Gastroesophageal sphincter (tissue), 4 donors: Measurements from ENCODE around the gene SEMA3F. TPM values are rescaled to one million over a fixed set of nuclear protein-coding genes. Genes with fewer than 3 reads are reported as not detected.

Source experiments
- ATAC-seq: fragments of 150-250 bp; one replicate; pipeline ENCODE4 v1.9.1; 2016; ENCODE audit warnings: mild to moderate bottlenecking, moderate library complexity
- H3K27ac ChIP-seq, 4 donors: fragments of 200-600 bp; sonication (generic) in 3 of 4; 1 replicate in 3 of 4; 2 replicates in 1 of 4; pipeline ENCODE4 v1.5.1; 2016 to 2019
- H3K27me3 ChIP-seq: fragments of 200-600 bp; sonication (generic); one replicate; pipeline ENCODE4 v1.5.1; 2019
- H3K36me3 ChIP-seq, 2 donors: fragments of 200-600 bp; sonication (generic); one replicate each; pipeline ENCODE4 v1.5.1; 2019; ENCODE audit warnings: control low read depth in 1 of 2
- H3K4me1 ChIP-seq, 3 donors: fragments of 200-600 bp; sonication (generic); 1 replicate in 2 of 3; 2 replicates in 1 of 3; pipeline ENCODE4 v1.5.1; 2016 to 2019; ENCODE audit warnings: control low read depth in 2 of 3
- H3K4me3 ChIP-seq, 2 donors: fragments of 200-600 bp; sonication (generic); one replicate each; pipeline ENCODE4 v1.5.1; 2019; ENCODE audit warnings: mild to moderate bottlenecking in 1 of 2, moderate library complexity in 1 of 2
- H3K9me3 ChIP-seq, 3 donors: fragments of 200-600 bp; sonication (generic); one replicate each; pipeline ENCODE4 v1.5.1; 2017 to 2019; ENCODE audit warnings: control low read depth in 2 of 3
- EP300 ChIP-seq: sonication (generic); formaldehyde crosslinking; IDR thresholded peaks from one replicate; pipeline ENCODE4 v1.6.1; 2017; ENCODE audit warnings: antibody characterized with exemption, mild to moderate bottlenecking
- POLR2A ChIP-seq, 2 donors: fragments of 450-650 bp; IDR thresholded peaks; one replicate each; pipeline ENCODE4 v1.6.1; 2017; ENCODE audit warnings: antibody characterized with exemption in 2 of 2, mild to moderate bottlenecking in 2 of 2, moderate library complexity in 1 of 2
- POLR2AphosphoS5 ChIP-seq: sonication (generic); formaldehyde crosslinking; IDR thresholded peaks from one replicate; pipeline ENCODE4 v1.6.1; 2017; ENCODE audit warnings: antibody characterized with exemption
- WGBS, 2 donors: methylation state at CpG; one replicate each; pipeline ENCODE4 v1.1.5; 2018; ENCODE audit warnings: low coverage in 1 of 2; 5-methylcytosine and 5-hydroxymethylcytosine counted together
- total RNA-seq, 4 donors: library from RNA; depleted of rRNA; stranded (reverse); fragments of >200 nt; gene quantifications; one replicate each; pipeline ENCODE4 v1.1.0, GENCODE V29; 2016
- TF ChIP-seq, protein P1 (sequence below), 4 experiments: fragments of 200-600 bp in 2 of 4; fragments of 450-650 bp in 2 of 4; sonication (generic) in 1 of 4; IDR thresholded peaks; one replicate each; pipeline ENCODE4 v1.5.1; 2017 to 2019; ENCODE audit warnings: antibody characterized with exemption in 4 of 4, mild to moderate bottlenecking in 2 of 4, moderate library complexity in 2 of 4

The SEMA3F gene
- total RNA-seq, 4 donors from 2014 or later: 6.7 to 33.5 (median 16.3) TPM

DNA sequence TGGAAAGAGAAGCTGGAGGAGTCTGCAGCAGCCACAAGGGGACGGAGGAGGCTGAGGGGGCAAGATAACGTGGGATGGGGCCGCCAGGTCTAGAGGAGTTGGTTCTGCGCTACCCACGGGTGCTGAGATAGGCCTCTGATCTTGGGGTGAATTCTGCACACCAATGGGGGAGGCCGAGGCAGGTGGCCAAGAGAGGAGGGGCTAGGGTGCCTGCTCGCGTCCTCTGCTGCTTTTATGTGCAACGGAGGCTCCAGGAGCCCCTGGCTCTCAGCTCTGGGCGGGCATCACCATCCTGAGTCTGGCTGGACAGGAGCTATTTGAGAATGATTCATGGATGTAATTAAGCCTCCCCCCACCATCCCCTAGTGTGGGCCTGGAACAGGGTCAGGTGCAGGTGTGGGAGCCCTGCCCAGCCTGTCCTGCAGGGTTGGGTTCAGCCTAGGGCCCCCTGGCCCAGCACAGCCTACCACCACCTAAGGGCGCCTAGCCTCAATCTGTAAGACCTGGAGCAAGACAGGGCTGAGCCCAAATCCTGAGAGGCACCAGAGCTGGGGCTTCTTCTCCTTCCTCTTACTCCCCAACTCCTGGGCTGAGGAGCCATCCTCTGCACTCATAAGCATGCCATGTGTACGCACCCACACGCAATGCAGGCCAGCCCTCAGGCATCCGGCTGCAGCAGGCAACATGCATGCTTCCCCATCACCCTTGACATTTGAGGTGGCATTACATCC is 32.3 kb upstream of the SEMA3F start:
- Histone ChIP-seq H3K27ac (no peak overlapping the region), H3K9me3 (no peaks in the 10 kb centered on the region), H3K4me1 (peaks cover 0 to 61% (median 26%) of the 10 kb centered on the region in 3 donors), H3K27me3 (no peaks in the 10 kb centered on the region), H3K36me3 (peaks cover 0 to 37% of the 10 kb centered on the region in 2 donors), H3K4me3 (no peak overlapping the region)
- 84 to 91% methylated on average over 5 to 7 of the region's 14 CpGs for WGBS, 2 donors
- ATAC-seq: no peak
- no peak for TF ChIP-seq POLR2AphosphoS5
- no peak for TF ChIP-seq POLR2A (IDR thresholded peaks at IDR 0.05)
- no peak for TF ChIP-seq EP300
- TF ChIP-seq, protein P1, sequence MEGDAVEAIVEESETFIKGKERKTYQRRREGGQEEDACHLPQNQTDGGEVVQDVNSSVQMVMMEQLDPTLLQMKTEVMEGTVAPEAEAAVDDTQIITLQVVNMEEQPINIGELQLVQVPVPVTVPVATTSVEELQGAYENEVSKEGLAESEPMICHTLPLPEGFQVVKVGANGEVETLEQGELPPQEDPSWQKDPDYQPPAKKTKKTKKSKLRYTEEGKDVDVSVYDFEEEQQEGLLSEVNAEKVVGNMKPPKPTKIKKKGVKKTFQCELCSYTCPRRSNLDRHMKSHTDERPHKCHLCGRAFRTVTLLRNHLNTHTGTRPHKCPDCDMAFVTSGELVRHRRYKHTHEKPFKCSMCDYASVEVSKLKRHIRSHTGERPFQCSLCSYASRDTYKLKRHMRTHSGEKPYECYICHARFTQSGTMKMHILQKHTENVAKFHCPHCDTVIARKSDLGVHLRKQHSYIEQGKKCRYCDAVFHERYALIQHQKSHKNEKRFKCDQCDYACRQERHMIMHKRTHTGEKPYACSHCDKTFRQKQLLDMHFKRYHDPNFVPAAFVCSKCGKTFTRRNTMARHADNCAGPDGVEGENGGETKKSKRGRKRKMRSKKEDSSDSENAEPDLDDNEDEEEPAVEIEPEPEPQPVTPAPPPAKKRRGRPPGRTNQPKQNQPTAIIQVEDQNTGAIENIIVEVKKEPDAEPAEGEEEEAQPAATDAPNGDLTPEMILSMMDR (IDR thresholded peaks at IDR 0.05): no peak

DNA sequence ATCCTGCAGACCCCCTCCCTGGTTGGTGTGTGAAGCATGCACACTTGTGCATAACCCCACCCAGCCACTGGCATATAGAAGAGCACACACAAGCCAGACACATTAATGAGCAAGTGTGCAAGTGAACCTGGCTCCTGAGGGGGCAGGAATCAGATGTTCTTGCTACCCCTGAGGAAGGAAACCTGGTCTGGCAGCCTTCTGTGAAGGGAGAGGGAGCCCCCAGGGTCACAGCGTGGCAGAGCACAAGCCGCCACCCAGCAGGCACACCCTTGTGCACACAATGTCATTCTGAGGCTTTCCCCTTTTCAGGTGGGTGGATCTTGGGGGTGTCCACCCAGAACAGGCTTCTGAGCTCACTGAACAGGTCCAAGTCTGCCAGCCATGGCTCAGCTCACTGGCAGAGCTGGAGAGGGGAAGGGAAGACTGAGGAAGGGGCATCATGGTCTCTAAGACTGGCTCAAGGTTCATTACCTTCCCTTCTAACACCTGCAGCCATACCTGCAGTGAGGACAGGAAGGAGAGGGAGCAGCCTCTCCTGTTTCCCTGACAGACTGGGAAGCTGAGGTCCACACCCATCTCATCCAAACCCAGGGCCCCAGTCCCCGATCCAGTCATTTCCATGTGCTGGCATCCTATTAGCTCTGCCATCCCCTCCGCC is 31.6 kb upstream of the SEMA3F start:
- H3K4me3 ChIP-seq: no peak overlapping the region
- H3K9me3 ChIP-seq: no peaks in the 10 kb centered on the region
- TF ChIP-seq, protein P1 (IDR thresholded peaks at IDR 0.05): no peak
- no peak for TF ChIP-seq EP300
- no peak for TF ChIP-seq POLR2AphosphoS5
- no peak for TF ChIP-seq POLR2A (IDR thresholded peaks at IDR 0.05)
- peaks cover 0 to 30% of the 10 kb centered on the region in 2 donors for H3K36me3 ChIP-seq
- peaks cover 0 to 62% (median 26%) of the 10 kb centered on the region in 3 donors for H3K4me1 ChIP-seq
- no peak for ATAC-seq
- no peaks in the 10 kb centered on the region for H3K27me3 ChIP-seq
- 64 to 81% methylated on average over 2 to 3 of the region's 4 CpGs for WGBS, 2 donors
- H3K27ac ChIP-seq: no peak overlapping the region

DNA sequence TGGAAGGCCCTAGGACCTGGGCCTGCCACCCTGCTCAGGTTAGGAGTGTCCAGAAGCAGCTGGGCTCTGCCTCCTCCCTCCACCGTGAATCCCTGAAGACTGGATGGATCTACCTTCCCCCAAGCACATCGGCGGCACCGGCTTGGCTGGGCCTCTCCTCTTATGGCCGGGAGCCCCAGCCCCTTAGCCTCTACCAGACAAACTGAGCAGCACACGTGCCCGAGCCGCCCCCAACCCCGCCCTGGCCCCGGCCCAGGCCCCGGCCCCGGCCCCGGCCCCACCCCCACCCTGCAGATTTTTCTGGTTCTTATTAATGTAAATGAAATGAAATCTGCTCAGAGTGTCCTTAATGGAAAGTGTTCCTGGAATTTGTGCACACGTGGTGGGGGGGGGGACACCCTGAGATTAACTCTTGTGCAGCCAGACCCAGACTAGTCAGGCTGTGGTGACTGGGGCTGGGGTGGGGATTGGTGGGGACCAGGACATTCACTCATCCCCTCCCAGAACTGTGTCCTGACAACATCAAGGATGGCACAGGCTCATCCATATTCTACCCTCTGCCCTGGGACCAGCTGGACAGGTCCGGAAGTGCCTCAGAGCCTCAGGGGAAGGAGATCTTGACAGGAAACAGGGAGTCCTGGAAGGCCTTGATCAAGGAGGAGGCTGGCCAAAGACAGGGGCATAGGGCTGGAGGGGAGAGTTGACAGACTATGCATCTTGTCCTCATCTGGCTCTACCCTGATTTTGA is 30.9 kb upstream of the SEMA3F start:
- Histone ChIP-seq H3K9me3 (no peaks in the 10 kb centered on the region), H3K27me3 (no peaks in the 10 kb centered on the region), H3K27ac (no peak overlapping the region), H3K4me3 (no peak overlapping the region), H3K4me1 (peaks cover 0 to 62% (median 26%) of the 10 kb centered on the region in 3 donors), H3K36me3 (peaks cover 0 to 23% of the 10 kb centered on the region in 2 donors)
- 0% methylated on average over 1 of the region's 15 CpGs; no CpG with 5 or more reads in 1 of the 2 donors for WGBS, 2 donors
- TF ChIP-seq POLR2A (IDR thresholded peaks at IDR 0.05) (no peak), EP300 (no peak), POLR2AphosphoS5 (no peak)
- TF ChIP-seq, protein P1 (IDR thresholded peaks at IDR 0.05): no peak
- no peak for ATAC-seq

DNA sequence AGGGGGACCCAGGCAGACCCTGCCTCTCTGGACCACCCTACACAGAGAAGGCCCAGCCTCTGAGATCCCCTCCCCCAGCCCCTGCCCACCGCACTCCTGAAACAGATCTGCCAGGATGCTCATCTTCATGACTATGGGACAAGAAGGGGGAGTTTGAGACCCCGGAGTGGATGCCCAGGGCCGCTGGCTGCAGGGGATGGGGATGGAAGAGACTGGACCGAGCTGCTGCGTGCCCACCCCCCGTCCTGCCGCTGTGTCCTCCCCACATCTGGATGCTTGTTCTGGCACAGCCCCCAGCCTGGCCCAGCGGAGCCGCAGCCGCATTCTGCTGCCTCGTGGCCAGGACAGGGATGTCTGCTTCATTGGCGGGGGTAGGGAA is 30.3 kb upstream of the SEMA3F start:
- H3K27ac ChIP-seq: no peak overlapping the region
- H3K36me3 ChIP-seq: peaks cover 0 to 18% of the 10 kb centered on the region in 2 donors
- no peaks in the 10 kb centered on the region for H3K27me3 ChIP-seq
- ATAC-seq: no peak
- H3K9me3 ChIP-seq: no peaks in the 10 kb centered on the region
- H3K4me1 ChIP-seq: peaks cover 0 to 62% (median 26%) of the 10 kb centered on the region in 3 donors
- TF ChIP-seq, protein P1 (IDR thresholded peaks at IDR 0.05): no peak
- no peak for TF ChIP-seq EP300
- no peak for TF ChIP-seq POLR2A (IDR thresholded peaks at IDR 0.05)
- TF ChIP-seq POLR2AphosphoS5: no peak
- no CpG with 5 or more reads among the region's 12 CpGs for WGBS, 2 donors
- no peak overlapping the region for H3K4me3 ChIP-seq
